Brain pericyte (primary cell): ENCODE measurements around the gene MPV17L.
"Not testable (repeated sequence)": the region's sequence is repeated elsewhere in the genome, so short reads cannot be mapped to it uniquely, and the experiment has no call there.

Experiments used
- DNase-seq: peaks from one replicate; pipeline ENCODE4 v3.0.0-alpha.2; 2012; ENCODE audit warnings: low read depth, low spot score

The MPV17L gene

GRCh38 chr16:15451098-15451731 lies 55.7 kb downstream of the MPV17L start:
- DNase-seq = no peak

DNA sequence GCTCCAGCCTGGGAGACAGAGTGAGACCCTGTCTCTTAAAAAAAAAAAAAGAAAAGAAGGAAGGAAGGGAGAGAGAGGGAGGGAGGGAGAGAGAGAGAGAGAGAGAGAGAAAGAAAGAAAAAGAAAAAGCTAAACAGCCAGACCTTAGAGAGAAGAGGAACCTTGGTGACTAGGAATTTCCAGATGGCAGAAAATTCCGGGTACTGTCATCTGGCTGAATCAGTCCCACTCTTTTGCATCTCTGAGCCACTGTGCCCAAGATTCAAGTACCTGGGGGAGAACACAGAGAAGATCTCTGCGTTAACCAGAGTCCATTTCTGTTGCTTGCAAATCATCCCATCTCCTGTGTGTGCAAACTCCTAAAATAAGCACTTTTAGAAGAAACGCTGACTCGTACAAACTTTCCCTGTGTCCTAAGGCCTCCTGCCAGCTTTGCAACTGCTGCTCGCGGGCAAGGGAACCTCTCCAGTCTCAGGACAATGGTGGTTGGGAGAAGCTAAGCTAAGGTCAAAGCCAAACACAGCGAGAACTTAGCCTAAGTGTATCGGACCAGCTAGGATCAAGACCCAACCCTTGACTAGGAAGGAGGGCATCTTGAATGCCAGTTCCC lies 56.8 kb downstream of the MPV17L start:
- DNase-seq = no peak

DNA sequence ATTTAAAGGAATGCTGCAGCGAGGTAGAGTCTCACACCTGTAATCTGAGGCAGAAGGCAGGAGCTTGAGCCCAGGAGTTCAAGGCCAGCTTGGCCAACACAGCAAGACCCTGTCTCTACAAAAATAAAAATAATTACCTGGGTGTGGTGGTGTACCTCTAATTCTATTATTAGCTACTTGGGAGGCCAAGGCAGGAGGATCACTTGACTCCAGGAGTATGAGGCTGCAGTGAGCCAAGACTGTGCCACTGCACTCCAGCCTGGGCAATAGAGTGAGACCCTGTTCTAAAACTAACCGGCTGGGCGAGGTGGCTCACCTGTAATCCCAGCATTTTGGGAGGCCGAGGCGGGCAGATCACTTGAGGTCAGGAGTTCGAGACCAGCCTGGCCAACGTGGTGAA lies 57.7 kb downstream of the MPV17L start:
- not testable (repeated sequence) for DNase-seq

- DNase-seq = not testable (repeated sequence)
Observed at GRCh38 chr16:15454933-15455332, 59.4 kb downstream of the MPV17L start.

GRCh38 chr16:15457400-15457799 lies 61.8 kb downstream of the MPV17L start:
- DNase-seq = no peak

DNA sequence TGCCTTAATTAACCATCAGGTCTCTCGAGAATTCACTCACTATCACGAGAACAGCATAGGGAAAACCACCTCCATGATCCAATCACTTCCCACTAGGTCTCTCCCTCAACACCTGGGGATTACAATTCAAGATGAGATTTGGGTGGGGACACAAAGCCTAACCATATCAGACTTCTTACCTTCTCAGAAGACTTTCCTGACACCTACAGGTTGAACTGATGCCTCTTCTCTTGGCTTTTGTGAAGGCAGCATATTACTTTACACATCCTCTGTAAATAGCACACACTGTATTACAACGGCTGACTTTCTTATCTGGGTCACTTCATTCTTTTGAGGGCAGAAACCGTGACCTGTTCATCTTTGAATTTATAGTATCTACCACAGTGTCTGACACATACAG lies 62.4 kb downstream of the MPV17L start:
- DNase-seq = no peak

- DNase-seq = no peak
Observed at GRCh38 chr16:15459791-15460190, 64.2 kb downstream of the MPV17L start.

DNA sequence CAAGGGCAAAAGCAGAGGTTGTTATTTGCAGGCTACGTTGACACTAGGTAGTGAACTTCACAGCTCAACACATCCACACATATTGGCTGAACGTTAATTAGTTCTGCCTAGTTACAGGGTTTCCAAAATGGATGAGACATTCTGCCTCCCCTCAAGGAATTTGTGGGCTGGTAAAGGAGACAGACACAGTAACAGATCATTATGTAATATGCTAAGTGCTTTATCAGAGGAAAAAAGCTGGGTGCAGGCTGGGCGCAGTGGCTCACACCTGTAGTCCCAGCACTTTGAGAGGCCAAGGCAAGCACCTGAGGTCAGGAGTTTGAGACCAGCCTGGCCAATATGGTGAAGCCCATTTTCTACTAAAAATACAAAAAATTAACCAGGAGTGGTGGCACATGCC lies 65.0 kb downstream of the MPV17L start:
- no peak for DNase-seq

DNA sequence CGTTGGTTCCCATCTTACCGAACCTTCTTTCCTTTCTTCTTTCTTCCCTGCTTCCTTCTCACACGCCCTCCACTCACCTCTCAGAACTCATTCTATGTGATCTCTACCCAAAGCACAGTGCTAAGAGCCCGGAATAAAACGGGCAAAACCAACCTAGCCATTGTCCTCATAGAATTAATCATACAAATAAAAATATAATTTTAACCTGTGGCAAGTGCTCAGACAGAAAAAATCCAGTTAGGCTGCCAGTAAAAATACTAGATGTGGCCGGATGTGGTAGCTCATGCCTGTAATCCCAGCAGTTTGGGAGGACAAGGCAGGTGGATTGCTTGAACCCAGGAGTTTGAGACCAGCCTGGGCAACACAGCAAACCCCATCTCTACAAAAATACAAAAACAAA lies 65.8 kb downstream of the MPV17L start:
- DNase-seq = no peak
